Liver (tissue), 9 donors: ENCODE data around the gene LRMDA. TPM values are rescaled to one million over a fixed set of nuclear protein-coding genes. Genes with fewer than 3 reads are reported as not detected.

Experiments used
- DNase-seq: peaks from one replicate; pipeline ENCODE4 v3.0.0-alpha.2; 2017; ENCODE audit warnings: low spot score
- H3K27ac ChIP-seq, 2 donors: one replicate each; pipeline ENCODE4 v1.7.0; 2013; ENCODE audit warnings: inconsistent platforms in 2 of 2, low read length in 2 of 2, control low read depth in 1 of 2, low read depth in 1 of 2, mild to moderate bottlenecking in 1 of 2
- H3K27me3 ChIP-seq, 4 donors: one replicate each; pipeline versions ENCODE4 v1.6.1 to v1.7.0; 2013; ENCODE audit warnings: low read length in 3 of 4, inconsistent platforms in 1 of 4, mild to moderate bottlenecking in 1 of 4, moderate library complexity in 1 of 4; ENCODE audit not compliant: control insufficient read depth in 4 of 4, insufficient read depth in 4 of 4
- H3K36me3 ChIP-seq, 4 donors: one replicate each; pipeline versions ENCODE4 v1.6.1 to v1.7.0; 2013; ENCODE audit warnings: low read length in 3 of 4, mild to moderate bottlenecking in 3 of 4, low read depth in 1 of 4, moderate library complexity in 1 of 4; ENCODE audit not compliant: control insufficient read depth in 4 of 4, insufficient read depth in 3 of 4
- H3K4me1 ChIP-seq, 4 donors: one replicate each; pipeline versions ENCODE4 v1.6.1 to v1.7.0; 2013; ENCODE audit warnings: low read length in 3 of 4, mild to moderate bottlenecking in 3 of 4, moderate library complexity in 1 of 4; ENCODE audit not compliant: control insufficient read depth in 4 of 4, insufficient read depth in 4 of 4
- H3K4me3 ChIP-seq, 3 donors: one replicate each; pipeline versions ENCODE4 v1.6.1 to v1.7.0; 2013; ENCODE audit warnings: low read length in 3 of 3, control low read depth in 1 of 3, low read depth in 1 of 3, mild to moderate bottlenecking in 1 of 3
- H3K9ac ChIP-seq, 2 donors: one replicate each; pipeline ENCODE4 v1.7.0; 2013; ENCODE audit warnings: low read length in 2 of 2, mild to moderate bottlenecking in 2 of 2, moderate library complexity in 2 of 2, control low read depth in 1 of 2, low read depth in 1 of 2
- H3K9me3 ChIP-seq, 4 donors: one replicate each; pipeline versions ENCODE4 v1.6.1 to v1.7.0; 2013; ENCODE audit warnings: low read length in 3 of 4; ENCODE audit not compliant: control insufficient read depth in 4 of 4
- EGR1 ChIP-seq, 2 donors: IDR thresholded peaks; 2 replicates each; pipeline ENCODE4 v1.6.1; 2016 to 2018; ENCODE audit warnings: antibody characterized with exemption in 2 of 2, low read depth in 2 of 2
- FOXA1 ChIP-seq: IDR thresholded peaks from 2 replicates; pipeline ENCODE4 v1.6.1; 2016; ENCODE audit warnings: antibody characterized with exemption
- FOXA2 ChIP-seq: IDR thresholded peaks from 2 replicates; pipeline ENCODE4 v1.6.1; 2016; ENCODE audit warnings: antibody characterized with exemption
- GABPA ChIP-seq, 2 donors: IDR thresholded peaks in 1 of 2; conservative IDR thresholded peaks in 1 of 2; 2 replicates each; pipeline ENCODE4 v1.6.1; 2016; ENCODE audit warnings: antibody characterized with exemption in 2 of 2, mild to moderate bottlenecking in 1 of 2, moderate library complexity in 1 of 2
- HNF4A ChIP-seq, 2 donors: conservative IDR thresholded peaks; 2 replicates each; pipeline ENCODE4 v1.6.1; 2016; ENCODE audit warnings: antibody characterized with exemption in 2 of 2, mild to moderate bottlenecking in 2 of 2
- HNF4G ChIP-seq: IDR thresholded peaks from 2 replicates; pipeline ENCODE4 v1.6.1; 2016; ENCODE audit warnings: antibody characterized with exemption
- JUND ChIP-seq, 2 donors: IDR thresholded peaks; 2 replicates each; pipeline ENCODE4 v1.6.1; 2016; ENCODE audit warnings: antibody characterized with exemption in 2 of 2
- NR2F2 ChIP-seq: IDR thresholded peaks from 2 replicates; pipeline ENCODE4 v1.6.1; 2016; ENCODE audit warnings: antibody characterized with exemption
- RAD21 ChIP-seq, 2 donors: IDR thresholded peaks; 2 replicates each; pipeline ENCODE4 v1.6.1; 2016; ENCODE audit warnings: antibody characterized with exemption in 2 of 2, mild to moderate bottlenecking in 2 of 2
- RXRA ChIP-seq, 2 donors: IDR thresholded peaks; 2 replicates each; pipeline ENCODE4 v1.6.1; 2017 to 2018; ENCODE audit warnings: antibody characterized with exemption in 2 of 2, mild to moderate bottlenecking in 1 of 2
- SP1 ChIP-seq: IDR thresholded peaks from 2 replicates; pipeline ENCODE4 v1.6.1; 2018; ENCODE audit warnings: antibody characterized with exemption, mild to moderate bottlenecking
- TAF1 ChIP-seq: conservative IDR thresholded peaks from 2 replicates; pipeline ENCODE4 v1.6.1; 2016; ENCODE audit warnings: antibody characterized with exemption, mild to moderate bottlenecking
- YY1 ChIP-seq: IDR thresholded peaks from 2 replicates; pipeline ENCODE4 v1.6.1; 2016; ENCODE audit warnings: antibody characterized with exemption, mild to moderate bottlenecking
- WGBS: extraction: QIAGEN DNeasy Blood & Tissue Kit; methylation state at CpG from one replicate; pipeline ENCODE4 v1.1.7; 2013; 5-methylcytosine and 5-hydroxymethylcytosine counted together
- polyA plus RNA-seq, 2 donors: library from polyadenylated mRNA; stranded (reverse) in 1 of 2; unstranded in 1 of 2; fragments of 200-250 nt in 1 of 2; fragments of >200 nt in 1 of 2; fragmentation: Nextera tagmentation in 1 of 2; extraction: Ambion mirVana in 1 of 2; gene quantifications; one replicate each; pipeline versions ENCODE4 v1.2.1 to v1.2.3, GENCODE V29; 2013 to 2015
- total RNA-seq, 2 donors: library from RNA; depleted of rRNA; stranded (reverse); fragments of >200 nt; gene quantifications; one replicate each; pipeline ENCODE4 v1.2.3, GENCODE V29; 2014
- TF ChIP-seq, protein P1 (sequence below): IDR thresholded peaks from 2 replicates; pipeline ENCODE4 v1.6.1; 2016; ENCODE audit warnings: antibody characterized with exemption
- TF ChIP-seq, protein P2 (sequence below): IDR thresholded peaks from 2 replicates; pipeline ENCODE4 v1.6.1; 2016; ENCODE audit warnings: antibody characterized with exemption, mild to moderate bottlenecking
- TF ChIP-seq, protein P3 (sequence below): IDR thresholded peaks from 2 replicates; pipeline ENCODE4 v1.6.1; 2016; ENCODE audit warnings: antibody characterized with exemption
- TF ChIP-seq, protein P4 (sequence below): IDR thresholded peaks from 2 replicates; pipeline ENCODE4 v1.6.1; 2016; ENCODE audit warnings: antibody characterized with exemption
- donor health status: healthy.
- donor health status: healthy.
- donor health status: healthy.
- donor health status: healthy.
- donor health status: healthy.

Gene LRMDA
- total and polyA plus RNA-seq, 4 donors, result 7.9 to 15.8 (median 11.3) TPM

DNA sequence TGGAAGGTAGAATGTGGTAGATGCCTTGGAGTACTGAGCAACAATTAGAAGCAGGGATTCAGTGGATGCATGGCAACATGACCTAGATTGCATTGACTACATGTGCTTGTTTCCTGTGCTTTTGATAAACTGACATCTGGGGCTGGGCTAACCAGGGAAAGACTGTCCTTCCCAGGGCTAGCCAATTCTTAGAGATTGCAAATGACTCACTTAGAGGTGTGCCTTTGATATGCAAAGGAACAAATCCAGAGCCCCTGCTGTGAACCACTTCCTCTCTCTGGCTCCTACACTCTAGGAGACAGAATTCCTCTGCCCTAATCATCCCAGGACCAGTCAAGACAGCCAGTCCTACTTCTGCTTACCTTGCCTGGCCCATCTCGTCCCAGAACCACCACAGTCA is 651.5 kb downstream of the LRMDA start:
- no peaks in the 10 kb centered on the region for H3K36me3 ChIP-seq
- no peaks in the 10 kb centered on the region for H3K27me3 ChIP-seq
- no peak overlapping the region for H3K27ac ChIP-seq
- peaks cover 0 to 12% (median 6%) of the 10 kb centered on the region in 4 donors for H3K4me1 ChIP-seq
- no peak for TF ChIP-seq SP1
- TF ChIP-seq, protein P1, sequence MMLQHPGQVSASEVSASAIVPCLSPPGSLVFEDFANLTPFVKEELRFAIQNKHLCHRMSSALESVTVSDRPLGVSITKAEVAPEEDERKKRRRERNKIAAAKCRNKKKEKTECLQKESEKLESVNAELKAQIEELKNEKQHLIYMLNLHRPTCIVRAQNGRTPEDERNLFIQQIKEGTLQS, result no peak
- no peak for TF ChIP-seq RXRA (IDR thresholded peaks at IDR 0.05)
- TF ChIP-seq, protein P2, sequence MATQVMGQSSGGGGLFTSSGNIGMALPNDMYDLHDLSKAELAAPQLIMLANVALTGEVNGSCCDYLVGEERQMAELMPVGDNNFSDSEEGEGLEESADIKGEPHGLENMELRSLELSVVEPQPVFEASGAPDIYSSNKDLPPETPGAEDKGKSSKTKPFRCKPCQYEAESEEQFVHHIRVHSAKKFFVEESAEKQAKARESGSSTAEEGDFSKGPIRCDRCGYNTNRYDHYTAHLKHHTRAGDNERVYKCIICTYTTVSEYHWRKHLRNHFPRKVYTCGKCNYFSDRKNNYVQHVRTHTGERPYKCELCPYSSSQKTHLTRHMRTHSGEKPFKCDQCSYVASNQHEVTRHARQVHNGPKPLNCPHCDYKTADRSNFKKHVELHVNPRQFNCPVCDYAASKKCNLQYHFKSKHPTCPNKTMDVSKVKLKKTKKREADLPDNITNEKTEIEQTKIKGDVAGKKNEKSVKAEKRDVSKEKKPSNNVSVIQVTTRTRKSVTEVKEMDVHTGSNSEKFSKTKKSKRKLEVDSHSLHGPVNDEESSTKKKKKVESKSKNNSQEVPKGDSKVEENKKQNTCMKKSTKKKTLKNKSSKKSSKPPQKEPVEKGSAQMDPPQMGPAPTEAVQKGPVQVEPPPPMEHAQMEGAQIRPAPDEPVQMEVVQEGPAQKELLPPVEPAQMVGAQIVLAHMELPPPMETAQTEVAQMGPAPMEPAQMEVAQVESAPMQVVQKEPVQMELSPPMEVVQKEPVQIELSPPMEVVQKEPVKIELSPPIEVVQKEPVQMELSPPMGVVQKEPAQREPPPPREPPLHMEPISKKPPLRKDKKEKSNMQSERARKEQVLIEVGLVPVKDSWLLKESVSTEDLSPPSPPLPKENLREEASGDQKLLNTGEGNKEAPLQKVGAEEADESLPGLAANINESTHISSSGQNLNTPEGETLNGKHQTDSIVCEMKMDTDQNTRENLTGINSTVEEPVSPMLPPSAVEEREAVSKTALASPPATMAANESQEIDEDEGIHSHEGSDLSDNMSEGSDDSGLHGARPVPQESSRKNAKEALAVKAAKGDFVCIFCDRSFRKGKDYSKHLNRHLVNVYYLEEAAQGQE, result no peak
- TF ChIP-seq HNF4G, result no peak
- no peak for TF ChIP-seq GABPA (IDR thresholded peaks at IDR 0.05 in 1 of 2, conservative IDR thresholded peaks at IDR 0.05 in 1 of 2)
- no peak for TF ChIP-seq YY1
- TF ChIP-seq, protein P3, sequence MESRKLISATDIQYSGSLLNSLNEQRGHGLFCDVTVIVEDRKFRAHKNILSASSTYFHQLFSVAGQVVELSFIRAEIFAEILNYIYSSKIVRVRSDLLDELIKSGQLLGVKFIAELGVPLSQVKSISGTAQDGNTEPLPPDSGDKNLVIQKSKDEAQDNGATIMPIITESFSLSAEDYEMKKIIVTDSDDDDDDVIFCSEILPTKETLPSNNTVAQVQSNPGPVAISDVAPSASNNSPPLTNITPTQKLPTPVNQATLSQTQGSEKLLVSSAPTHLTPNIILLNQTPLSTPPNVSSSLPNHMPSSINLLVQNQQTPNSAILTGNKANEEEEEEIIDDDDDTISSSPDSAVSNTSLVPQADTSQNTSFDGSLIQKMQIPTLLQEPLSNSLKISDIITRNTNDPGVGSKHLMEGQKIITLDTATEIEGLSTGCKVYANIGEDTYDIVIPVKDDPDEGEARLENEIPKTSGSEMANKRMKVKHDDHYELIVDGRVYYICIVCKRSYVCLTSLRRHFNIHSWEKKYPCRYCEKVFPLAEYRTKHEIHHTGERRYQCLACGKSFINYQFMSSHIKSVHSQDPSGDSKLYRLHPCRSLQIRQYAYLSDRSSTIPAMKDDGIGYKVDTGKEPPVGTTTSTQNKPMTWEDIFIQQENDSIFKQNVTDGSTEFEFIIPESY, result no peak
- no peak for TF ChIP-seq RAD21 (IDR thresholded peaks at IDR 0.05)
- H3K4me3 ChIP-seq, result no peak overlapping the region
- no peak for DNase-seq
- no peak overlapping the region for H3K9ac ChIP-seq
- WGBS, result 91% methylated on average over 1 of the region's 1 CpG
- no peaks in the 10 kb centered on the region for H3K9me3 ChIP-seq

DNA sequence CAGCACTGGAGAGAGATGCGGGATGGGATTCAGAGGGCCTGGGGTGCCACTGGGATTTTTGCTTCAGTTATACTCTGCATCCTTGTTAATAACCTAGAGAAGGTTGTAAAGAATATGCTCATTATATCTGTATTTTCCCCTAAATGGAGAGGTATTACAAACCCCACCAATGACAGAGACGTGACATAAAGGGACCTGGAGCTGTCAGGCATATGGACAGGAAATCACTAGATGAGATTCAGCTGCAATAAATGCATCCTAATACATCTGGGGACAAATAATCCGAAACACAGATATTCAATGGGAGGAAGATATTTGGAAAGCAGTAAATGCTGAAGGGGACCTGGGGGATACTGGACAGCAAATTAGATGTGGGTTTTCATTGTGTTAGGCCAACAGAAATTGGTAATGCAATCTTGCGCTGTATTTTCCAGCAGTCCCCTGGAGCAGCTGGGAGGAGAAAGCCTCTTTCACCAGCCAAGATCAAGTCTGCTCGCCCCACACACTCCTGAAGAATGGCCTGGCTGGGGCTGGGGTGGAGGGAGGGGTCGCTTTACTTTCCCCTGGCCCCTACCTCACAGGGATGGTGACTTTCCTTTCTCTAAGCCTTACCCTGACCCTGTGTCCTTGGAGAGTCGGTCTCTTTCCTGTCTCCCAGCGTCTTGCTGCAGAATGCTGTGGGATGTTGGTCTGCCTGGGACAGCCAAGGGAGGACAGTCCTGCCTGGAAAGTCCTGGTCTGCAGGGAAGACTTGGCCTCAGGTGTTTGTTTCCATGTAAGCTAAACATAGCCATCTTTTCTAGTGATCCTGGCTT is 653.8 kb downstream of the LRMDA start:
- H3K9me3 ChIP-seq, result no peaks in the 10 kb centered on the region
- no peak overlapping the region for H3K9ac ChIP-seq
- WGBS, result 90% methylated on average over 8 of the region's 8 CpGs
- peaks cover 0 to 12% (median 6%) of the 10 kb centered on the region in 4 donors for H3K4me1 ChIP-seq
- no peaks in the 10 kb centered on the region for H3K27me3 ChIP-seq
- H3K27ac ChIP-seq, result no peak overlapping the region
- no peak for DNase-seq
- H3K36me3 ChIP-seq, result no peaks in the 10 kb centered on the region
- H3K4me3 ChIP-seq, result no peak overlapping the region
- no peak for TF ChIP-seq FOXA1
- TF ChIP-seq, protein P2, result no peak
- TF ChIP-seq, protein P3, result no peak
- no peak for TF ChIP-seq TAF1
- TF ChIP-seq YY1, result no peak
- TF ChIP-seq JUND (IDR thresholded peaks at IDR 0.05), result no peak
- no peak for TF ChIP-seq NR2F2
- no peak for TF ChIP-seq HNF4A (conservative IDR thresholded peaks at IDR 0.05)
- no peak for TF ChIP-seq FOXA2
- TF ChIP-seq HNF4G, result no peak
- TF ChIP-seq, protein P4, sequence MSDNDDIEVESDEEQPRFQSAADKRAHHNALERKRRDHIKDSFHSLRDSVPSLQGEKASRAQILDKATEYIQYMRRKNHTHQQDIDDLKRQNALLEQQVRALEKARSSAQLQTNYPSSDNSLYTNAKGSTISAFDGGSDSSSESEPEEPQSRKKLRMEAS, result no peak
- TF ChIP-seq RXRA (IDR thresholded peaks at IDR 0.05), result no peak
- TF ChIP-seq EGR1 (IDR thresholded peaks at IDR 0.05; ENCODE audit: low read depth in 2 of 2), result no peak
- TF ChIP-seq GABPA (IDR thresholded peaks at IDR 0.05 in 1 of 2, conservative IDR thresholded peaks at IDR 0.05 in 1 of 2), result no peak
